Transverse colon (tissue), 4 donors: Measurements from ENCODE around the gene C17orf75. TPM values are rescaled to one million over a fixed set of nuclear protein-coding genes. Genes with fewer than 3 reads are reported as not detected.

Experiments
- DNase-seq: peaks from one replicate; pipeline ENCODE4 v3.0.0-alpha.2; 2019
- H3K27ac ChIP-seq, 4 donors: fragments of 200-600 bp; sonication (generic); 2 replicates each; pipeline ENCODE4 v1.5.1; 2016 to 2018; ENCODE audit warnings: inconsistent platforms in 4 of 4
- H3K27me3 ChIP-seq: fragments of 200-600 bp; sonication (generic); 2 replicates; pipeline ENCODE4 v1.5.1; 2017; ENCODE audit warnings: inconsistent platforms
- H3K36me3 ChIP-seq, 4 donors: fragments of 200-600 bp; sonication (generic); 2 replicates each; pipeline ENCODE4 v1.5.1; 2017 to 2019; ENCODE audit warnings: inconsistent platforms in 4 of 4
- H3K4me1 ChIP-seq, 4 donors: fragments of 200-600 bp; sonication (generic); 2 replicates each; pipeline ENCODE4 v1.5.1; 2017 to 2020; ENCODE audit warnings: inconsistent platforms in 4 of 4
- H3K4me3 ChIP-seq, 4 donors: fragments of 200-600 bp; sonication (generic); 1 replicate in 1 of 4; 2 replicates in 3 of 4; pipeline versions ENCODE4 v1.5.1 to v1.6.1; 2017 to 2019; ENCODE audit warnings: inconsistent platforms in 4 of 4
- H3K9me3 ChIP-seq, 2 donors: fragments of 200-600 bp; sonication (generic); 2 replicates each; pipeline ENCODE4 v1.5.1; 2017 to 2019; ENCODE audit warnings: inconsistent platforms in 2 of 2
- EP300 ChIP-seq: sonication (generic); formaldehyde crosslinking; IDR thresholded peaks from one replicate; pipeline ENCODE4 v1.6.1; 2017; ENCODE audit warnings: antibody characterized with exemption, low read depth
- POLR2A ChIP-seq: fragments of 450-650 bp; IDR thresholded peaks from one replicate; pipeline ENCODE4 v1.6.1; 2016; ENCODE audit warnings: antibody characterized with exemption, mild to moderate bottlenecking, moderate library complexity
- POLR2AphosphoS5 ChIP-seq, 3 donors: sonication (generic); formaldehyde crosslinking; IDR thresholded peaks; one replicate each; pipeline ENCODE4 v1.6.1; 2016; ENCODE audit warnings: antibody characterized with exemption in 3 of 3
- WGBS, 2 donors: methylation state at CpG; one replicate each; pipeline ENCODE4 v1.1.5; 2018; ENCODE audit warnings: low coverage in 1 of 2; 5-methylcytosine and 5-hydroxymethylcytosine counted together
- in situ Hi-C, 4 donors: fragments of 200-750 bp; cut with MboI; loops; one replicate each; pipeline versions ENCODE4 v1.15.0 to v1.15.1; 2017; ENCODE audit warnings: low sequenced_read_pairs in 3 of 4, low pct_ligation_motif_present in 1 of 4, low pct_unique_long_range_greater_than_20kb in 1 of 4
- intact Hi-C: fragments of 100-400 bp; cut with DNase I; formaldehyde crosslinking; loops from one replicate; pipeline ENCODE4 v1.15.1; 2023; ENCODE audit warnings: low total_unique reads
- total RNA-seq, 4 donors: library from RNA; depleted of rRNA; stranded (reverse); fragments of >200 nt; gene quantifications; one replicate each; pipeline ENCODE4 v1.1.0, GENCODE V29; 2016
- TF ChIP-seq, protein P1 (sequence below), 5 experiments: fragments of 200-600 bp in 3 of 5; fragments of 450-650 bp in 2 of 5; sonication (generic) in 3 of 5; IDR thresholded peaks; 1 replicate in 2 of 5; 2 replicates in 3 of 5; pipeline ENCODE4 v1.5.1; 2016 to 2017; ENCODE audit warnings: antibody characterized with exemption in 5 of 5, inconsistent platforms in 3 of 5, mild to moderate bottlenecking in 2 of 5, moderate library complexity in 1 of 5

C17orf75 gene
- total RNA-seq, 4 donors from 2014 or later: 2.2 to 17.6 (median 9.6) TPM

DNA sequence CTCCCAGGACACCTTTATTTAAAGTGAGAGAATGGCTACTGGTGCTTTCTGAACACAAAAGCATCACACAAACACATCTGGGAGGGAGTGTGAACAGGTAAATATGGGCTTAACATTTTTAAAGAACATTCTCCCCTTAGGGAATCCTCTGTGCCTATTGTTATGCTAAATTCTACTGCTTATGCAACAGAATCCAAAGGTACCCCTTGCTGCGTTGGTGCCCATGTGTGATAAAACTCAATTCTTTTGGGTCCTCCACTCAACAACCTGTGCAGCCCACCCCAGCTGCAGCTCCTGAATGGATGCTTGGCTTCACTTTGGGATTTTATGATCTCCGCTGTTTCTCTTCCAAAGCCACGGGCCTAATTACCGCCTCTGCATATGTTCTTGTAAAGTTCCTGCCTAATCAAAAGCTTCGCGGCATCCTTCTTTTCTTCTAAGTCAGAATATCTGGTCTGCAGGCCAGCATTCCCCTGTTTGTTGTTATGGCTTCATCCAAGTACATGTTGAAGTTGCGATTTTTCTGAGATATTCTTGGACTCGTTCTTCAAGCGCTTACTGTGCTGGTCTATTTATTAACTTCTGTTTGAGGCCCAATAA is 52.4 kb downstream of the C17orf75 start:
- Histone ChIP-seq H3K27ac (no peak overlapping the region), H3K4me1 (no peaks in the 10 kb centered on the region), H3K4me3 (no peak overlapping the region), H3K27me3 (no peaks in the 10 kb centered on the region), H3K36me3 (no peaks in the 10 kb centered on the region), H3K9me3 (no peaks in the 10 kb centered on the region)
- intact Hi-C loops (no loop called here), in situ Hi-C loops (no loop called here)
- WGBS, 2 donors: 83 to 91% methylated on average over 8 to 9 of the region's 9 CpGs
- TF ChIP-seq POLR2A: no peak
- TF ChIP-seq, protein P1, sequence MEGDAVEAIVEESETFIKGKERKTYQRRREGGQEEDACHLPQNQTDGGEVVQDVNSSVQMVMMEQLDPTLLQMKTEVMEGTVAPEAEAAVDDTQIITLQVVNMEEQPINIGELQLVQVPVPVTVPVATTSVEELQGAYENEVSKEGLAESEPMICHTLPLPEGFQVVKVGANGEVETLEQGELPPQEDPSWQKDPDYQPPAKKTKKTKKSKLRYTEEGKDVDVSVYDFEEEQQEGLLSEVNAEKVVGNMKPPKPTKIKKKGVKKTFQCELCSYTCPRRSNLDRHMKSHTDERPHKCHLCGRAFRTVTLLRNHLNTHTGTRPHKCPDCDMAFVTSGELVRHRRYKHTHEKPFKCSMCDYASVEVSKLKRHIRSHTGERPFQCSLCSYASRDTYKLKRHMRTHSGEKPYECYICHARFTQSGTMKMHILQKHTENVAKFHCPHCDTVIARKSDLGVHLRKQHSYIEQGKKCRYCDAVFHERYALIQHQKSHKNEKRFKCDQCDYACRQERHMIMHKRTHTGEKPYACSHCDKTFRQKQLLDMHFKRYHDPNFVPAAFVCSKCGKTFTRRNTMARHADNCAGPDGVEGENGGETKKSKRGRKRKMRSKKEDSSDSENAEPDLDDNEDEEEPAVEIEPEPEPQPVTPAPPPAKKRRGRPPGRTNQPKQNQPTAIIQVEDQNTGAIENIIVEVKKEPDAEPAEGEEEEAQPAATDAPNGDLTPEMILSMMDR (IDR thresholded peaks at IDR 0.05): no peak
- TF ChIP-seq EP300: no peak
- TF ChIP-seq POLR2AphosphoS5 (IDR thresholded peaks at IDR 0.05): no peak
- no peak for DNase-seq

DNA sequence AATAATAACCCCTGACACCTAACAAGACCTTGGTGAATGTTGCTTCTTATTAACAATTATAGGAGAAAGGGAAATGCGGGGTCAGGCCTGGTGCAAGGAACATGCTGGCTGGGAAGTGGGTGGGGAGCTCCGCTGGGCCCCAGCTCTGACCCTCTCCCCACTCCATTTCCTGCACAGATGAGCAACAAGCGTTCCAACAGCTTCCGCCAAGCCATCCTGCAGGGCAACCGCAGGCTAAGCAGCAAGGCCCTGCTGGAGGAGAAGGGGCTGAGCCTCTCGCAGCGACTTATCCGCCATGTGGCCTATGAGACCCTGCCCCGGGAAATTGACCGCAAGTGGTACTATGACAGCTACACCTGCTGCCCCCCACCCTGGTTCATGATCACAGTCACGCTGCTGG is 53.4 kb downstream of the C17orf75 start:
- Histone ChIP-seq H3K4me3 (no peak overlapping the region), H3K36me3 (no peaks in the 10 kb centered on the region), H3K4me1 (no peaks in the 10 kb centered on the region), H3K27ac (no peak overlapping the region), H3K9me3 (no peaks in the 10 kb centered on the region), H3K27me3 (peaks cover 3% of the 10 kb centered on the region)
- intact Hi-C loops: no loop called here
- no peak for DNase-seq
- in situ Hi-C loops: no loop called here
- no peak for TF ChIP-seq POLR2A
- no peak for TF ChIP-seq EP300
- TF ChIP-seq POLR2AphosphoS5 (IDR thresholded peaks at IDR 0.05): no peak
- TF ChIP-seq, protein P1 (IDR thresholded peaks at IDR 0.05): no peak
- whole genome bisulfite sequencing, 2 donors: 81% methylated on average over 11 of the region's 11 CpGs; no CpG with 5 or more reads in 1 of the 2 donors

DNA sequence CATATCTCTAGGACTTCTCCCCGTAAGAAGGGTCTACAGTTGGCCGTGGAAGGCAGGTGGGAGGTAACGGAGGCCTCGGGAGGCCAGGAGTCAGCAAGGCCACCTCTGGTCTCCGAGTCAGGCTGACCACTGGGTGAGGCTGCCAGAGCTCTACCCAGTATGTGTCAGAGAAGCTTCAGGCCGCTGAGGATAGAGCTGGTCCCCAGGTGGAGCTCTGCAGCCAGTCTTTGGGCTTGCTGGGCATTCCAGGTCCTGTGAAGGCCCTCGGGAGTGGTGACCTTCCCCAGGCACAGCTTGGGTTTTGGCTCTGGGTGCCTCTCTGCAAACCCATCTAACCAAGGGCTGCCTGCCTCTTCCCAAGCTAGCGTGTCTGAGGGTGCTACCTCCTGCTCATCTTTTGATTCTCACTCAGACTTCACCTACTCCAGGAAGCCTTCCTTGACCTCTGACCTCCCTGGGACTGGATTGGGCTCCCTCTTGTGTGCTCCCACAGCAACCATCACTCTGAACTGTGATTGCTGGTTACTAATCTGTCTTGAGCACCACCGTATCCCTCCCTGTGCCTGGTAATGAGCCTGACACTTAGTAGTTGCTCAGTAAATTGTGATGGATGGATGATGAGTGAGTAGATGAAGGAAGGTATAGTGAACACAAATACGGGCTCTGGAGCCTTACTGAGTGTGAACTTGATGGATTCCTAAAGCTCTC is 54.0 kb downstream of the C17orf75 start:
- no peaks in the 10 kb centered on the region for H3K9me3 ChIP-seq
- in situ Hi-C loops (no loop called here), intact Hi-C loops (no loop called here)
- WGBS, 2 donors: 87% methylated on average over 10 of the region's 10 CpGs; no CpG with 5 or more reads in 1 of the 2 donors
- H3K27ac ChIP-seq: no peak overlapping the region
- TF ChIP-seq POLR2A: no peak
- TF ChIP-seq, protein P1 (IDR thresholded peaks at IDR 0.05): no peak
- no peak for TF ChIP-seq POLR2AphosphoS5 (IDR thresholded peaks at IDR 0.05)
- TF ChIP-seq EP300: no peak
- no peaks in the 10 kb centered on the region for H3K36me3 ChIP-seq
- H3K27me3 ChIP-seq: peaks cover 3% of the 10 kb centered on the region
- no peak overlapping the region for H3K4me3 ChIP-seq
- H3K4me1 ChIP-seq: no peaks in the 10 kb centered on the region
- no peak for DNase-seq

DNA sequence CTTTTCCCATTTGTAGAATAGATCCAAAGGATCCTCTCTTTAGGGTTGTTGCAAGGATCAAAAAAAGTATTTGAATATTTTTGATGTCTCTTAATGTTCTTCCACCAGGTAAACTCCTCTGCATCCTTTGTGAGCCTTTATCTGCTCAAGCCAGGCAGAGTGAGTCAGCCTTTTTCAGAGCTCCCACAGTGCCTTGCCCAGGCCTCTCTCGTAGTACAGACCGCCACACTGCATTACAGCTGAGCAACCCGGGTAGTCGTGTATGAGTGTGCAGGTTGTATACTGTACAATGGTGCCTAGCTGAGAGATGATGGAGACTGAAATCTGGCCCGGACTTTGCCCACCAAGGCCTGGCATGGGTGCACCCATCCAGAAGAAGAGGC is 55.5 kb downstream of the C17orf75 start:
- TF ChIP-seq POLR2AphosphoS5 (IDR thresholded peaks at IDR 0.05): no peak
- TF ChIP-seq EP300: no peak
- no peak for TF ChIP-seq POLR2A
- TF ChIP-seq, protein P1 (IDR thresholded peaks at IDR 0.05): no peak
- WGBS, 2 donors: 81% methylated on average over 5 of the region's 5 CpGs; no CpG with 5 or more reads in 1 of the 2 donors
- in situ Hi-C loops: no loop called here
- intact Hi-C loops: no loop called here
- no peaks in the 10 kb centered on the region for H3K9me3 ChIP-seq
- no peak overlapping the region for H3K27ac ChIP-seq
- DNase-seq: no peak
- no peaks in the 10 kb centered on the region for H3K4me1 ChIP-seq
- H3K27me3 ChIP-seq: peaks cover 3% of the 10 kb centered on the region
- no peak overlapping the region for H3K4me3 ChIP-seq
- no peaks in the 10 kb centered on the region for H3K36me3 ChIP-seq
